ENCODE data around the gene SARS2.

DNA sequence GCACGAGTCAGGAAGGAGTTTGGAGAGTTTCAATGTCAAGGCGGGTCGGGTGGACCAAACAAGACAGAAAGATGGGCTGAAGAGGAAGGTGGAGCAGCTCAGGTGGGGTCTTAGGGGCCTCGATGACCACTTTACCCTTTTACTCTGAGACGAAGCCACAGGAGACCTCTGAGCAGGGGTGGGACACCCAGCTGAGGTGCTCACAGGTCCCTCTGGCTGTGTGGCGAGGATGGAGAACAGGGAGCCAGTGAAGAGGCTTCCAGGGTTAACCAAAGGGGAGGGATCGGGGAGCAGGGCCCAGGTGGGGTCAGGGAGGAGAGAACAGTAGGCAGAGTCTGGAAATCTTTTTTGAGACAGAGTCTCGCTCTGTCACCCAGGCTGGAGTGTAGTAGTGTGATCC lies 16.6 kb downstream of the SARS2 start:
- no peak for TF ChIP-seq POLR2AphosphoS5 (IDR thresholded peaks at IDR 0.05)
- TF ChIP-seq, protein P1, sequence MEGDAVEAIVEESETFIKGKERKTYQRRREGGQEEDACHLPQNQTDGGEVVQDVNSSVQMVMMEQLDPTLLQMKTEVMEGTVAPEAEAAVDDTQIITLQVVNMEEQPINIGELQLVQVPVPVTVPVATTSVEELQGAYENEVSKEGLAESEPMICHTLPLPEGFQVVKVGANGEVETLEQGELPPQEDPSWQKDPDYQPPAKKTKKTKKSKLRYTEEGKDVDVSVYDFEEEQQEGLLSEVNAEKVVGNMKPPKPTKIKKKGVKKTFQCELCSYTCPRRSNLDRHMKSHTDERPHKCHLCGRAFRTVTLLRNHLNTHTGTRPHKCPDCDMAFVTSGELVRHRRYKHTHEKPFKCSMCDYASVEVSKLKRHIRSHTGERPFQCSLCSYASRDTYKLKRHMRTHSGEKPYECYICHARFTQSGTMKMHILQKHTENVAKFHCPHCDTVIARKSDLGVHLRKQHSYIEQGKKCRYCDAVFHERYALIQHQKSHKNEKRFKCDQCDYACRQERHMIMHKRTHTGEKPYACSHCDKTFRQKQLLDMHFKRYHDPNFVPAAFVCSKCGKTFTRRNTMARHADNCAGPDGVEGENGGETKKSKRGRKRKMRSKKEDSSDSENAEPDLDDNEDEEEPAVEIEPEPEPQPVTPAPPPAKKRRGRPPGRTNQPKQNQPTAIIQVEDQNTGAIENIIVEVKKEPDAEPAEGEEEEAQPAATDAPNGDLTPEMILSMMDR (IDR thresholded peaks at IDR 0.05), result no peak

Measured in gastroesophageal sphincter (tissue), 3 donors.